Gastrocnemius medialis (tissue), 4 donors: Measurements from ENCODE around the gene CASK. TPM values are rescaled to one million over a fixed set of nuclear protein-coding genes. Genes with fewer than 3 reads are reported as not detected.

ENCODE experiments used
- ATAC-seq, 2 donors: fragments of 150-250 bp; one replicate each; pipeline ENCODE4 v1.9.1; 2016
- DNase-seq, 2 donors: peaks; one replicate each; pipeline ENCODE4 v3.0.0-alpha.2; 2019
- H3K27ac ChIP-seq, 4 donors: fragments of 200-600 bp; sonication (generic); 1 replicate in 1 of 4; 2 replicates in 3 of 4; pipeline ENCODE4 v1.5.1; 2016 to 2018; ENCODE audit warnings: mild to moderate bottlenecking in 2 of 4, moderate library complexity in 1 of 4
- H3K27me3 ChIP-seq, 3 donors: fragments of 200-600 bp; sonication (generic) in 2 of 3; 1 replicate in 1 of 3; 2 replicates in 2 of 3; pipeline versions ENCODE4 v1.5.1 to v1.6.0; 2016 to 2019; ENCODE audit warnings: mild to moderate bottlenecking in 1 of 3, moderate library complexity in 1 of 3
- H3K36me3 ChIP-seq, 2 donors: fragments of 200-600 bp; sonication (generic) in 1 of 2; one replicate each; pipeline ENCODE4 v1.5.1; 2017 to 2018
- H3K4me1 ChIP-seq, 2 donors: fragments of 200-600 bp; sonication (generic) in 1 of 2; one replicate each; pipeline ENCODE4 v1.5.1; 2016 to 2017; ENCODE audit warnings: mild to moderate bottlenecking in 2 of 2
- H3K4me3 ChIP-seq, 4 donors: fragments of 200-600 bp; sonication (generic) in 3 of 4; 1 replicate in 1 of 4; 2 replicates in 3 of 4; pipeline ENCODE4 v1.5.1; 2016 to 2019; ENCODE audit warnings: mild to moderate bottlenecking in 2 of 4
- H3K9me3 ChIP-seq, 3 donors: fragments of 200-600 bp; sonication (generic) in 2 of 3; 1 replicate in 1 of 3; 2 replicates in 2 of 3; pipeline ENCODE4 v1.5.1; 2016 to 2019
- POLR2A ChIP-seq, 2 donors: fragments of 450-650 bp; IDR thresholded peaks; one replicate each; pipeline ENCODE4 v1.6.1; 2017; ENCODE audit warnings: antibody characterized with exemption in 2 of 2, mild to moderate bottlenecking in 2 of 2, moderate library complexity in 2 of 2
- in situ Hi-C, 4 donors: fragments of 200-750 bp; cut with MboI; loops; one replicate each; pipeline versions ENCODE4 v1.15.0 to v1.8.0; 2017; ENCODE audit warnings: low sequenced_read_pairs in 4 of 4
- intact Hi-C: fragments of 100-400 bp; cut with DNase I; formaldehyde crosslinking; loops from one replicate; pipeline ENCODE4 v1.15.1; 2023; ENCODE audit warnings: low total_unique reads
- total RNA-seq, 4 donors: library from RNA; depleted of rRNA; stranded (reverse); fragments of >200 nt; gene quantifications; one replicate each; pipeline versions ENCODE4 v1.1.0 to v1.2.3, GENCODE V29; 2016
- TF ChIP-seq, protein P1 (sequence below), 5 experiments: fragments of 450-650 bp in 3 of 5; fragments of 200-600 bp in 2 of 5; sonication (generic) in 2 of 5; IDR thresholded peaks in 4 of 5; conservative IDR thresholded peaks in 1 of 5; 1 replicate in 4 of 5; 2 replicates in 1 of 5; pipeline ENCODE4 v1.5.1; 2016 to 2019; ENCODE audit warnings: antibody characterized with exemption in 5 of 5, mild to moderate bottlenecking in 3 of 5, moderate library complexity in 3 of 5

Gene CASK
- total RNA-seq, 4 donors from 2014 or later, result 7.3 to 14.3 (median 10.0) TPM

DNA sequence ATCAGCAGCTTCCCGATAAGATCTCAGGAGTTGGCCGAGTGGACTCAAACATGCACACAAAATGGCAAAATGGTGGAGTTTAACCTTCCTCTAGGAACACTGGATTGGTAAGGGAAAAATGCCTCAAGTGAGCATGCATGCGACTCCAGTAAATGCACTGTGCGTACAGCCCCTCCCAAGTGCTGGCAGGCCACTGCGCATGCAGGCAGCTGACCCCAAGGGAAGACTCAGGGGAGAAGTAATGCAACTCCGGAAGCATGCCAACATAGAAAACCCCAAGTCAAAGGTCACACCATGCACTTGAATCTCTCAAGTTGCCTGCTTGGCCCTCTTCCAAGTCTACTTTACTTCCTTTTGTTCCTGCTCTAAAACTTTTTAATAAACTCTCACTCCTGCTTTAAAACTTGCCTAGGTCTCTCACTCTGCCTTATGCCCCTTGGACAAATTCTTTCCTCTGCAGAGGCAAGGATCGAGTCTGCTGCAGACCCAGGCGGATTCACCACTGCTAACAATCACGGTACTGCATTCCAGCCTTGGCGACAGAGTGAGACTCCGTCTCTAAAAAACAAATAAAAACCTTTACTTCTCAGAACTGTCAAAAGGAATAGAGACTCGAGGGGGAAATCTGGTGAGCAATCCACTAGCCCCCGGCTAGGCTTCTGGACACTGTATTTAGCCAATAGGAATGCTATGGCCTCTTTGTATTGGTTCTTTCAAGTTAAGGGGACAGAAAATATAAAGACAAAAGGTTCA, 442.7 kb downstream of the CASK start:
- DNase-seq (no peak), ATAC-seq (no peak)
- TF ChIP-seq POLR2A (IDR thresholded peaks at IDR 0.05), result no peak
- TF ChIP-seq, protein P1, sequence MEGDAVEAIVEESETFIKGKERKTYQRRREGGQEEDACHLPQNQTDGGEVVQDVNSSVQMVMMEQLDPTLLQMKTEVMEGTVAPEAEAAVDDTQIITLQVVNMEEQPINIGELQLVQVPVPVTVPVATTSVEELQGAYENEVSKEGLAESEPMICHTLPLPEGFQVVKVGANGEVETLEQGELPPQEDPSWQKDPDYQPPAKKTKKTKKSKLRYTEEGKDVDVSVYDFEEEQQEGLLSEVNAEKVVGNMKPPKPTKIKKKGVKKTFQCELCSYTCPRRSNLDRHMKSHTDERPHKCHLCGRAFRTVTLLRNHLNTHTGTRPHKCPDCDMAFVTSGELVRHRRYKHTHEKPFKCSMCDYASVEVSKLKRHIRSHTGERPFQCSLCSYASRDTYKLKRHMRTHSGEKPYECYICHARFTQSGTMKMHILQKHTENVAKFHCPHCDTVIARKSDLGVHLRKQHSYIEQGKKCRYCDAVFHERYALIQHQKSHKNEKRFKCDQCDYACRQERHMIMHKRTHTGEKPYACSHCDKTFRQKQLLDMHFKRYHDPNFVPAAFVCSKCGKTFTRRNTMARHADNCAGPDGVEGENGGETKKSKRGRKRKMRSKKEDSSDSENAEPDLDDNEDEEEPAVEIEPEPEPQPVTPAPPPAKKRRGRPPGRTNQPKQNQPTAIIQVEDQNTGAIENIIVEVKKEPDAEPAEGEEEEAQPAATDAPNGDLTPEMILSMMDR (IDR thresholded peaks at IDR 0.05 in 4 of 5, conservative IDR thresholded peaks at IDR 0.05 in 1 of 5), result no peak
- in situ Hi-C loops (no loop called here), intact Hi-C loops (no loop called here)
- Histone ChIP-seq H3K4me1 (no peaks in the 10 kb centered on the region), H3K4me3 (no peak overlapping the region), H3K36me3 (no peaks in the 10 kb centered on the region), H3K27me3 (no peaks in the 10 kb centered on the region), H3K27ac (no peak overlapping the region), H3K9me3 (no peaks in the 10 kb centered on the region)

DNA sequence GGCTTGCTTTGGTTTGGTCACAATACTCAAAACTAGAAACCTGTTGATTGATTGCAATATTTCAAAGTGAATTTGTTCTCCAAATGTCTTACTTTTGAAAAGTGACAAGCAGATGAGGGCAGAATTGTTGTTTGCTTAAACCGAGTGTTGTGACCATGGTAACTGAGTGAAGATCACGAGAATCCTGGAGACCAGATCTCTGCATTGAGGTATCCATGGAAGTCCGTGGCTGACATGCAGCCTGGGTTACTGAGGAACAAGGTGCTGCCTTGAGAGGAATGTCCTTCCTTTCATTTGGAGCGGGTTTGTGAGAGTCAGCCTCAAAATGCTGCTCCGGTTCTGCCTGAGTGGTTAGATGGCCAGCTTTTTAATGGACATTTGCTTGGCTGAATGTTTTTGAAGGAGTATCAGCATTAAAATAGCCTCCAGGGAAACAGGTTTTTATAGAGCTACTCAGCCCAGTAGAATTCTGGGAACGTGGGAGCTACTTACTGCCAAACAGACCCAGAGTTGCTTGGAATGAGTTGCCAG, 444.9 kb downstream of the CASK start:
- Histone ChIP-seq H3K4me3 (no peak overlapping the region), H3K27ac (no peak overlapping the region), H3K27me3 (no peaks in the 10 kb centered on the region), H3K4me1 (no peaks in the 10 kb centered on the region), H3K9me3 (no peaks in the 10 kb centered on the region), H3K36me3 (no peaks in the 10 kb centered on the region)
- TF ChIP-seq POLR2A (IDR thresholded peaks at IDR 0.05), result no peak
- TF ChIP-seq, protein P1 (IDR thresholded peaks at IDR 0.05 in 4 of 5, conservative IDR thresholded peaks at IDR 0.05 in 1 of 5), result no peak
- in situ Hi-C loops (no loop called here), intact Hi-C loops (no loop called here)
- no peak for DNase-seq
- ATAC-seq, result no peak

- no peak for ATAC-seq
- intact Hi-C loops (no loop called here), in situ Hi-C loops (no loop called here)
- no peak overlapping the region for H3K4me3 ChIP-seq
- H3K27me3 ChIP-seq, result no peaks in the 10 kb centered on the region
- H3K27ac ChIP-seq, result no peak overlapping the region
- TF ChIP-seq, protein P1 (IDR thresholded peaks at IDR 0.05 in 4 of 5, conservative IDR thresholded peaks at IDR 0.05 in 1 of 5), result no peak
- no peak for TF ChIP-seq POLR2A (IDR thresholded peaks at IDR 0.05)
- H3K36me3 ChIP-seq, result no peaks in the 10 kb centered on the region
- H3K4me1 ChIP-seq, result no peaks in the 10 kb centered on the region
- no peak for DNase-seq
- H3K9me3 ChIP-seq, result no peaks in the 10 kb centered on the region
These were observed 447.6 kb downstream of the CASK start for GRCh38 chrX:41475591-41476241.

DNA sequence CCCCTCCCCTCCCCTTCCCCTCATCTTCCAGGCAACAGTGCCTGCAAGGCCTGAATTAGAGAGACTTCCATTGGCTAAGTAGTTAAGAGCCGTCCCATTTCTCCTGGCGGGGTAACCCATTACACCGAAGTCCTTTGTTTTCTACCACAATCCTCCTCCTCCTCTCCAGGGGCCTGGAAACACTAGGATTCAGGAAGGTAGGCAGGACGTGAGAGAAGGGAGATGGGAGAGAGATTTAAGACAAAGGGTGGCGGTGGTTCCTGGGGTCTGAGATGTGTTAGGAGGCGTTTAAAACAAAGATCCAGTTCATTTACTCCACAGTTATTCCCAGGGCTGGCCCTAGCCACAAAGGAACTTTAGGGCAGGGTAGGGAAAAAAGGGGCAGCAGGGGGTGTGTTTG, 448.2 kb downstream of the CASK start:
- intact Hi-C loops, result no loop called here
- H3K4me3 ChIP-seq, result no peak overlapping the region
- TF ChIP-seq, protein P1 (IDR thresholded peaks at IDR 0.05 in 4 of 5, conservative IDR thresholded peaks at IDR 0.05 in 1 of 5), result no peak
- no peak for TF ChIP-seq POLR2A (IDR thresholded peaks at IDR 0.05)
- no peaks in the 10 kb centered on the region for H3K36me3 ChIP-seq
- in situ Hi-C loops, result no loop called here
- H3K9me3 ChIP-seq, result no peaks in the 10 kb centered on the region
- H3K27me3 ChIP-seq, result no peaks in the 10 kb centered on the region
- H3K27ac ChIP-seq, result no peak overlapping the region
- ATAC-seq, result no peak
- DNase-seq, result no peak
- H3K4me1 ChIP-seq, result no peaks in the 10 kb centered on the region
